ENCODE measurements around the gene TNIK. TPM values are rescaled to one million over a fixed set of nuclear protein-coding genes. Genes with fewer than 3 reads are reported as not detected.

The TNIK gene
- total and polyA plus RNA-seq, 2 of the 13 experiments (the other 11 are each of a cell fraction or from before 2014, with no cell fraction given): 0.15 to 0.22 TPM

- BruUV-seq (replicated peaks): no TSS peak
- Histone ChIP-seq H3K36me3 (replicated peaks in 1 of 2; ENCODE audit: control insufficient read depth in 1 of 2, insufficient read depth in 2 of 2, low read length in 2 of 2) (no peaks in the 10 kb centered on the region), H3K4me2 (ENCODE audit: low read depth, low read length) (no peak overlapping the region), H4K20me1 (ENCODE audit: insufficient read depth, low read length) (no peaks in the 10 kb centered on the region), H3K9me3 (ENCODE audit: low read length) (no peaks in the 10 kb centered on the region), H3K9ac (ENCODE audit: insufficient read depth, low read depth, low read length) (no peak overlapping the region), H2AFZ (ENCODE audit: low read length) (no peak overlapping the region), H3K27me3 (ENCODE audit: control insufficient read depth in 1 of 2, insufficient read depth in 2 of 2, low read length in 2 of 2) (no peaks in the 10 kb centered on the region), H3K27ac (ENCODE audit: extremely low read length, insufficient read depth, low read length) (no peak overlapping the region), H3K4me1 (ENCODE audit: insufficient read depth, low read length) (peaks cover 7% of the 10 kb centered on the region; the same call in 1 of the 2 replicates), H3K79me2 (ENCODE audit: insufficient read depth, low read length) (no peaks in the 10 kb centered on the region), H3K4me3 (replicated peaks in 1 of 3; ENCODE audit: insufficient read depth in 1 of 3, low read depth in 2 of 3, low read length in 3 of 3) (no peak overlapping the region)
- ChIA-PET POLR2A (no interaction called here), CTCF (ENCODE audit: low intra/inter-chr PET ratio, low total read pairs) (no interaction called here)
- in situ Hi-C loops (cut with HindIII; ENCODE audit: extremely low pct_ligation_motif_present, low pct_unique_long_range_greater_than_20kb): no loop called here
- no peak for DNase-seq (ENCODE audit: low spot score)
- 89% methylated on average over 3 of the region's 3 CpGs for WGBS (ENCODE audit: low lambda C conversion rate)
- ATAC-seq: no peak
- TF ChIP-seq HNF1B (CRISPR knock-in tag; IDR thresholded peaks at IDR 0.05) (no peak), ZBTB14 (CRISPR knock-in tag; IDR thresholded peaks at IDR 0.05) (no peak), ZNF616 (CRISPR knock-in tag; IDR thresholded peaks at IDR 0.05; ENCODE audit: low read depth) (no peak), EEA1 (CRISPR knock-in tag; IDR thresholded peaks at IDR 0.05; ENCODE audit: borderline replicate concordance) (no peak), ZFP36L2 (CRISPR knock-in tag; IDR thresholded peaks at IDR 0.05) (no peak), GTF2F1 (IDR thresholded peaks at IDR 0.05; ENCODE audit: low read length) (no peak), ZHX2 (IDR thresholded peaks at IDR 0.05; ENCODE audit: low read depth) (no peak), ZHX2 (CRISPR knock-in tag; IDR thresholded peaks at IDR 0.05; ENCODE audit: borderline replicate concordance) (no peak), ZNF720 (CRISPR knock-in tag; IDR thresholded peaks at IDR 0.05) (no peak)
- intact Hi-C loops (cut with micrococcal nuclease; ENCODE audit: unreplicated experiment): no loop called here
- no peak for FAIRE-seq
Measured at GRCh38 chr3:171177056-171177455, 283.1 kb downstream of the TNIK start.

Data from HepG2 (cell line).